Stimulated activated CD4-positive, alpha-beta T cell treated with anti-CD3 and anti-CD28 coated beads, Interleukin-15, amount 100 ng/mL, for 24 hours (primary cell): ENCODE results near the gene WNT11.
A peak's percentile ranks its signal among the peaks of the same experiment; 100 is the strongest.

Experiments used
- DNase-seq: peaks from one replicate; pipeline ENCODE4 v3.0.0-alpha.2; 2020

The WNT11 gene

GRCh38 chr11:76206327-76207081, at the start of gene WNT11:
TSS of gene WNT11 (minus strand) at chr11:76206502. CDS start at chr11:76206407, 95 bp downstream.
- peak; percentile 45 for DNase-seq

- no peak for DNase-seq
Observed at GRCh38 chr11:76253416-76253815, 47.1 kb upstream of the WNT11 start.

GRCh38 chr11:76252631-76253070, 46.3 kb upstream of the WNT11 start:
- no peak for DNase-seq

- DNase-seq, result no peak
Observed at GRCh38 chr11:76251576-76251975, 45.3 kb upstream of the WNT11 start.

GRCh38 chr11:76251226-76251575, 44.9 kb upstream of the WNT11 start:
- no peak for DNase-seq

GRCh38 chr11:76250520-76251225, 44.4 kb upstream of the WNT11 start:
- no peak for DNase-seq

GRCh38 chr11:76249195-76249741, 43.0 kb upstream of the WNT11 start:
- no peak for DNase-seq

GRCh38 chr11:76248210-76248609, 41.9 kb upstream of the WNT11 start:
- DNase-seq, result peak; percentile 17

- DNase-seq, result no peak
Observed at GRCh38 chr11:76247091-76247490, 40.8 kb upstream of the WNT11 start.

- DNase-seq, result no peak
Observed at GRCh38 chr11:76246271-76246933, 40.1 kb upstream of the WNT11 start.

- DNase-seq, result no peak
Observed at GRCh38 chr11:76245720-76246119, 39.4 kb upstream of the WNT11 start.

- no peak for DNase-seq
Observed at GRCh38 chr11:76244316-76244851, 38.1 kb upstream of the WNT11 start.

- no peak for DNase-seq
Observed at GRCh38 chr11:76243957-76244285, 37.6 kb upstream of the WNT11 start.

GRCh38 chr11:76243193-76243956, 37.1 kb upstream of the WNT11 start:
- DNase-seq, result no peak

GRCh38 chr11:76242004-76242779, 35.9 kb upstream of the WNT11 start:
- DNase-seq, result no peak

GRCh38 chr11:76241243-76242000, 35.1 kb upstream of the WNT11 start:
- DNase-seq, result no peak

- DNase-seq, result no peak
Observed at GRCh38 chr11:76240666-76241065, 34.4 kb upstream of the WNT11 start.

- DNase-seq, result no peak
Observed at GRCh38 chr11:76240161-76240540, 33.8 kb upstream of the WNT11 start.

- DNase-seq, result no peak
Observed at GRCh38 chr11:76239483-76240160, 33.3 kb upstream of the WNT11 start.

- no peak for DNase-seq
Observed at GRCh38 chr11:76238551-76238950, 32.2 kb upstream of the WNT11 start.

- no peak for DNase-seq
Observed at GRCh38 chr11:76237914-76238313, 31.6 kb upstream of the WNT11 start.
